HG02759 (cell line): ENCODE measurements around the gene KIF11.
A peak's percentile ranks its signal among the peaks of the same experiment; 100 is the strongest.
"Not testable (repeated sequence)": the region's sequence is repeated elsewhere in the genome, so short reads cannot be mapped to it uniquely, and the experiment has no call there.

Experiments used
- ATAC-seq: cut with Tn5 transposase; IDR thresholded peaks from one replicate; pipeline ENCODE4 v1.9.1; 2021; ENCODE audit warnings: mild to moderate bottlenecking, moderate library complexity; ENCODE audit not compliant: unreplicated experiment

KIF11 gene

GRCh38 chr10:92590623-92591549 is 2.0 kb upstream of the KIF11 start:
- peak; percentile 19 for ATAC-seq

DNA sequence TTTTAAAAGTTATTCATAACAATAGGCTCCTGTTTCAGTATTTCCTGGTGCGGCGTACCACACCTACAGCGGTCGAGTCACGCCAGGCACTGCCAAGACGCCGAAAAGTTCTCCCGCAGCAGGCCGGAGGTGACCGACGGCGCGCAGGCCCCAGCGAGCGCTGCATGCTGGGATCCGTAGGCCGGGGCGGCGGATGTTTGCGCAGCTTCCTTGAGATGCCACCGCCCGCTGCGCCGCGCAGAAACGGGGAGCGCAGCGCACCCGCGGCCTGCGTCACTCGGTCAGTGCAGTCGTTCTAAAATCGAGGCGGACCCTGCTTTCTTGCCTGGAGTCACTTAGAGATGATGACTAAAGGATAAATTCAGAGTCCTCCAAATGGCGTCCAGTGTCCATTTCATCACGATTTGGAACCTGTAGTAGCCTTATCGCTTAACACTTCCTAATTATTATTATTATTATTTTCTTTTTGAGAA is 1.3 kb upstream of the KIF11 start:
- ATAC-seq, result peak; percentile 77

GRCh38 chr10:92593619-92594588 is 974 bp downstream of the KIF11 start:
- no peak for ATAC-seq

DNA sequence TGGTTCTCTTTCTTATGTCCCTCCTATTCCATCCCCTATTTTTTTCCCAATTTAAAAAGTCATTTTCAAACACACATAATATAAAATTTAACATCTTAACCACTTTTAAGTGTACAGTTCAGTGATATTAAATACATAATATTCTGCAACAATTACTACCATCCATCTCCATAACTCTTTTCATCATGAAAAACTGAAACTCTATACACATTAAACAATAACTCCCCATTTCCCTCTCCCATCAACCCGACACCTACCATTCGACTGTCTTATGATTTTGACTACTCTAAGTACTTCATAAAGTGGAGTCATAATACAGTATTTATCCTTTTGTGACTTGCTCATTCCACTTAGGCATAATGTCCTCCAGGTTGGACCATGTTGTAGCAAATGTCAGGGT is 2.6 kb downstream of the KIF11 start:
- ATAC-seq, result no peak

DNA sequence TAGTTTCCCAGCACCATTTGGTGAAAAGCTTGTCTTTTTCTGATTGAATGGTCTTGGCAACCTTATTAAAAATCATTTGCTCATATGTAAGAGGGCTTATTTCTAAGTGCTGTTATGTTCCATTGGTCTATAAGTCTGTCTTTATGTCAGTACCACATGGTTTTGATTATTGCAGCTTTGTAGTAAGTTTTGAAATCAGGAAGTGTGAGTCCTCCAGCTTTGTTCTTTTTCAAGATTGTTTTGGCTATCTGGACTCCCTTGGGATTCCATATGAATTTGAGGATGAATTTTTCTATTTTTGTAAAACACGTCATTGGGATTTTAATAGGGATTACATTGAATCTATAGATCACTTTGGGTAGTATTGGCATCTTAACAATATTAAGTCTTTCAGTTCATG is 5.4 kb downstream of the KIF11 start:
- ATAC-seq, result no peak

- no peak for ATAC-seq
These were observed 11.9 kb downstream of the KIF11 start for GRCh38 chr10:92604841-92605240.

DNA sequence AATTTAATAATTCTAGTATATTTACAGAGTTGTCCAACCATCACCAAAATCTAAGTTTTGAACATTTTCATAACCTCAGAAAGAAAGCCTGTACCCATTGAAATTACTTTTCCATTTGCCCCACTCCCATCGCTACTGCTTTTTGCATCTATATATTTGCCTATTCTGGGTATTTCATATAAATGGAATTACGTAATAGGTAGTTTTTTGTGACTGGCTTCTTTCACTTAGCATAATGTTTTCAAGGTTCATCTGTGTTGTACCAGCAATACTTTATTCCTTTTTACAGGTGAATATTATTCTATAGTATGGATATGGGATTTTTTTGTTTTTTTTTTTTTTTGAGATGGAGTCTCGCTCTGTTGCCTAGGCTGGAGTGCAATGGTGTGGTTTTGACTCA is 22.6 kb downstream of the KIF11 start:
- no peak for ATAC-seq

DNA sequence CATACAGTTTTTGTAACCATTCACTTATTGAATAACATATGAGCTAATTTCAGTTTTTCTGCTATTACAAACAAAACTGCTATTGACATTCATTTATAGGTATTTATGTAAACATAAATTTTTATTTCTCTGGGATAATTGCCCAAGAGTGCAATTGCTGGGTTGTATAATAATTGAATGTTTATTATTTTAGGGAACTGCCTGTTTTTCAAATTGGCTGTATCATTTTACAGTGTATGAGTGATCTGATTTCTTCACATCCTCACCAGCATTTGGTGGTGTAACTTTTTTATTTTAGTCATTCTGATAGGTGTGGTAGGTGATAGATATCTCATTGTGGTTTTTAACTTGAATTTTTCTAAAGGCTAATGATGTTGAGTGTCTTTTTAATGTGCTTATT is 26.4 kb downstream of the KIF11 start:
- no peak for ATAC-seq

DNA sequence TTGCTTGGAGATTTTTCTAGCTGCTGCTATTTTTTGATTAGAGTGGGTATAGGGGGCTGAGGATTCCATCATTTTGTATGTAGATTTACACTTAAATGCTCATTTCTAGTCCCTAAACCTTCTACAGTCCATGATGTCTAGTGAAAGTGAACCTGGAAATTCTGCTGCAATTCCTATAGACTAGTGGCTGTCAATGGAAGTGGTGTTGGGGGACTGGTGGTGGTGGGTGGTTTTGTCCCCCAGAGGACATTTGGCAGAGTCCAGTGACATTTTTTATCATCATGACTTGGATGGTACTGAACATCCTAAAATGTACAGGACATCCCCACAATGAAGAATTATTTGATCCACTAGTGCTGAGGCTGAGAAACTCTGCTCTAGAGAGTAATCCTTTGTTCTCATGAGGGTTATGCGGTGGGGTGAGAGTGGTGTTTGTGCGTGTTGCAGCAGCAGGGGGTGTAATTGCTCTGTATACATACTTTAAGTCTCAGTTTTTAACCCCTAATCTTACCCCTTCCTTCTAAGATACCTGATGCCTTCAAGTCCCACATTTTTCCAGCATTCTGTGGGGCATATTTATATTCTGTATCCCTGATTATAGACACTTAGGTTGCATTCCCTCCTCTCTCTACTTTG is 35.0 kb downstream of the KIF11 start:
- ATAC-seq, result no peak

DNA sequence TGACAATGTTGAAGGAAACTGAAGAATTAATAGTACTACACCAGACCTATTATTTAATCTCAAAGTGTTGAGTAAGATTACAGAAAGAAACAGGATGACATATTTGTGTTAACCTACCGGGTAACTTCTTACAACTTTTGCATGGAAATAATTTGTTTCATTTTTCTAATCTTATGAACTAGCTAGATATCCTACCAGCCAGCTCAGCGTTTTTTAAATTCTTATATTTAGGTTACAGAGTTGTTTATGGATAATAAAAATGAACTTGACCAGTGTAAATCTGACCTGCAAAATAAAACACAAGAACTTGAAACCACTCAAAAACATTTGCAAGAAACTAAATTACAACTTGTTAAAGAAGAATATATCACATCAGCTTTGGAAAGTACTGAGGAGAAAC is 37.0 kb downstream of the KIF11 start:
- ATAC-seq, result no peak

GRCh38 chr10:92638037-92638436 is 45.1 kb downstream of the KIF11 start:
- ATAC-seq, result no peak

GRCh38 chr10:92640107-92640506 is 47.2 kb downstream of the KIF11 start:
- ATAC-seq, result no peak

DNA sequence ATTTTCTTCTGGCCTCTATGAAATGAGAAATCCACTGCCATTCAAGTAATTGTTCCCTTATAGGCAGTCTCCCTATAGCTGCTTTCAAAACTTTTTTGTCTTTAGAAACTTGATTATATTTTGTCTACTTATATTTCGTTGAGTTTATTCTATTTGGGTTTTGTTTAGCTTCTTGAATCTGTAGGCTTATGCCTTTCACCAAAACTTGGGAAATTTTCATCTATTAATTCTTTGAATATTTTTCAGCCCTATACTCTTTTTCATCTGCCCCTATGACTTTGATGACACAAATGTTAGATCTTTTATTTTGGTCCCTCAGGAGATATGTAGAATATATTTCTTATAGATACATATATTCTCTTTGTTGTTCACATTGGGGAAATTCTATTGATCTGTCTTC is 48.6 kb downstream of the KIF11 start:
- ATAC-seq, result no peak

- ATAC-seq, result no peak
These were observed 52.0 kb downstream of the KIF11 start for GRCh38 chr10:92644921-92645320.

GRCh38 chr10:92650864-92651263 is 57.9 kb downstream of the KIF11 start:
- ATAC-seq, result not testable (repeated sequence)

GRCh38 chr10:92655426-92655825 is 62.5 kb downstream of the KIF11 start:
- ATAC-seq, result no peak

DNA sequence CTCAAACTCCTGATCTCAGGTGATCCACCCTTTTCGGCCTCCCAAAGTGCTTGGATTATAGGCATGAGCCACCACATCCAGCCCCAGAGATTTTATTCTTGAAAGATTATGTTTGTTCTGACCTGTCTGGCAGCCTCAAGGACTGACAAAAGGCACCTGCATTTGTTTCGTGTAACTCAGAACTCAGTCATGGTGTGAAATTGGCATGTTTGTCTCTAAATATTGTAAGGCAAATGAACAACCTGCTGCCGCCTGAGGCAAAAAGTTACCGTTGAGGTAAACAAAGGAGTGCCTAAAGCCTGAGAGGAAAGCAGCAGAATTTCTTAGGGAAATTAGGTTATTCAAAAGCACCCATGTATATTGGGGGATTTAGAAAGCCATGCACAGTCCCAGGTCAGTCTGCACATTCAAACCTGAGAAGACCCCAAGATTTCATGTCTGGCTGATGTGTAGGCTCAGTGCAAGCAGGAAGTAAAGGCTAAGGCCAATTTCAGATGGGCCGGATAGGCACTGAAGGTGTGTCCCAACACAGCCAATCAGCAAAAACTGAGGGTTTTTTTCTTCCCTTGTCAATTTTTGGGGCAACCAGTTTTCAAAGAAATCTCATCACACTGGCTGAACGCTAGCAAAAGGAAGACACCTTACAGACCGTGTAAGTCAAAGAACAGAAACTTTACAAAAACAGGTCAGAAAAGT is 63.5 kb downstream of the KIF11 start:
- no peak for ATAC-seq

DNA sequence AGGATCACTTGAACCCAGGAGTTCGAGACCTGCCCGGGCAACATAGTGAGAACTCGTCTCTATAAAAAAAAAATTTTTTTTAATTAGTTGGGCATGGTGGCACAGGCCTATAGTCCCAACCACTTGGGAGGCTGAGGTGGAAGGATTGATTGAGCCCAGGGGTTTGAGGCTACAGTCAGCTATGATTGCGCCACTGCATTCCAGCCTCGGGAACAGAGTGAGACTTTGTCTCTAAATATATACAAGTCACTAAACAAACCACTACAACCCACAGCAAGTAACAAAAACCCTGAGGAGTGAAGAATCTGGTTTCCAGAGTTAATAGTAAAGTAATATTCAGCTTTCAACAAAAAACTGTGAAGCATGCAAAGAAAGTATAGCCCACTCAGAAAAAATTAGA is 64.1 kb downstream of the KIF11 start:
- ATAC-seq, result no peak

GRCh38 chr10:92662848-92663247 is 69.9 kb downstream of the KIF11 start:
- no peak for ATAC-seq

DNA sequence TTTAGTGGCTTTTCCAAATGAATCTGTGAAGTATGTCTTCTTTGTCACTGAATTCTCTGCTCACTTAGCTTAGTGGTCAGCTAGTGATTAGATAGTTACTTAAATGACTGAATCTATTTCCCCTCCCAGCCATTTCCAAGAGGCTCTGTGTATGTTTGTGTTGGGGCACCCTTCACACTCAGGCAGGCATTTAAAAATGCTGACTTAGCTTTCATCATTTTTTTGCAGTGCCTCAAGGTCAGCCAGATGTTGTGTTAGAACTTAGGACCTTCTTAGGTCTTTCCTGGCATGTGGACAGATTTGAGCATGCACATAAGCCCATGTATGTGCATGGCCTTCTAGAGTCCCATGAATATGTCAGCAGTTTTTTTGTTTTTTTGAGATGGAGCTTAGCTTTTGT is 71.4 kb downstream of the KIF11 start:
- ATAC-seq, result no peak
